RCC 7860 (cell line): ENCODE measurements around the gene CREB3L4.
A peak's percentile ranks its signal among the peaks of the same experiment; 100 is the strongest.

Experiments used
- DNase-seq: peaks from one replicate; pipeline ENCODE4 v3.0.0-alpha.2; 2015; ENCODE audit warnings: low spot score
- FAIRE-seq: peaks from 2 replicates; lab custom pipeline; 2012; peaks lifted over from hg19 to GRCh38; lab: Jason Lieb, UNC

Gene CREB3L4

GRCh38 chr1:153936011-153936802 lies 31.5 kb upstream of the CREB3L4 start:
- FAIRE-seq (no peak), DNase-seq (no peak)

GRCh38 chr1:153937331-153937730 lies 30.4 kb upstream of the CREB3L4 start:
- DNase-seq (no peak), FAIRE-seq (no peak)

- no peak for FAIRE-seq
- no peak for DNase-seq
Measured at GRCh38 chr1:153938996-153939395, 28.7 kb upstream of the CREB3L4 start.

GRCh38 chr1:153939476-153939875 lies 28.2 kb upstream of the CREB3L4 start:
- DNase-seq, result no peak
- no peak for FAIRE-seq

- FAIRE-seq, result no peak
- no peak for DNase-seq
Measured at GRCh38 chr1:153940756-153941155, 26.9 kb upstream of the CREB3L4 start.

- DNase-seq (no peak), FAIRE-seq (no peak)
Measured at GRCh38 chr1:153941826-153942725, 25.6 kb upstream of the CREB3L4 start.

- no peak for FAIRE-seq
- DNase-seq, result no peak
Measured at GRCh38 chr1:153942766-153943549, 24.7 kb upstream of the CREB3L4 start.

GRCh38 chr1:153944005-153944826 lies 23.5 kb upstream of the CREB3L4 start:
- DNase-seq (no peak), FAIRE-seq (no peak)

- no peak for DNase-seq
- no peak for FAIRE-seq
Measured at GRCh38 chr1:153944827-153945117, 22.9 kb upstream of the CREB3L4 start.

- FAIRE-seq (no peak), DNase-seq (peak; percentile 4)
Measured at GRCh38 chr1:153945131-153945794, 22.4 kb upstream of the CREB3L4 start.

- peak; percentile 40 for DNase-seq
- no peak for FAIRE-seq
Measured at GRCh38 chr1:153945795-153946621, 21.7 kb upstream of the CREB3L4 start.

GRCh38 chr1:153946622-153947241 lies 21.0 kb upstream of the CREB3L4 start, which contains the start of gene DENND4B:
Gene DENND4B, minus strand, starts transcription at chr1:153946718. Its CDS starts 2,344 bp downstream, at chr1:153944374.
- peak; percentile 67 for DNase-seq

GRCh38 chr1:153951183-153951582 lies 16.5 kb upstream of the CREB3L4 start:
- FAIRE-seq (no peak), DNase-seq (no peak)

More at GRCh38 chr1:153946622-153947241, 21.0 kb upstream of the CREB3L4 start, which contains the start of gene DENND4B:
- FAIRE-seq, result no peak

- DNase-seq (no peak), FAIRE-seq (no peak)
Measured at GRCh38 chr1:153951801-153952200, 15.9 kb upstream of the CREB3L4 start.

- no peak for DNase-seq
- FAIRE-seq, result no peak
Measured at GRCh38 chr1:153953859-153954365, 13.8 kb upstream of the CREB3L4 start.

- DNase-seq (no peak), FAIRE-seq (no peak)
Measured at GRCh38 chr1:153954826-153955225, 12.9 kb upstream of the CREB3L4 start.

GRCh38 chr1:153956997-153957715 lies 10.5 kb upstream of the CREB3L4 start:
- FAIRE-seq (no peak), DNase-seq (no peak)

- DNase-seq (no peak), FAIRE-seq (no peak)
Measured at GRCh38 chr1:153957744-153958110, 10.0 kb upstream of the CREB3L4 start.
